Loucy (cell line): Measurements from ENCODE around the gene ATP8A1.

Source experiments
- H2AFZ ChIP-seq: fragments of 200-600 bp; sonication (generic); 2 replicates; pipeline ENCODE4 v1.6.0; 2016; ENCODE audit warnings: antibody characterized with exemption, mild to moderate bottlenecking, low read length, moderate library complexity
- H3F3A ChIP-seq: fragments of 200-600 bp; 2 replicates; pipeline ENCODE4 v1.6.0; 2016; ENCODE audit warnings: antibody characterized with exemption, low read depth, mild to moderate bottlenecking
- H3K27me3 ChIP-seq: fragments of 200-600 bp; sonication (generic); 2 replicates; pipeline ENCODE4 v1.6.1; 2014; ENCODE audit warnings: low read length, mild to moderate bottlenecking; ENCODE audit not compliant: insufficient read depth, poor library complexity, severe bottlenecking
- H3K36me3 ChIP-seq: fragments of 200-600 bp; sonication (generic); 2 replicates; pipeline ENCODE4 v1.6.1; 2016; ENCODE audit warnings: low read length; ENCODE audit not compliant: insufficient read depth
- H3K4me1 ChIP-seq: fragments of 200-600 bp; sonication (generic); 2 replicates; pipeline ENCODE4 v1.5.1; 2014; ENCODE audit warnings: low read length, mild to moderate bottlenecking; ENCODE audit not compliant: insufficient read depth, poor library complexity, severe bottlenecking
- H3K4me2 ChIP-seq: fragments of 200-600 bp; sonication (generic); 2 replicates; pipeline ENCODE4 v1.6.0; 2014; ENCODE audit warnings: antibody characterized with exemption, low read length, low read depth, mild to moderate bottlenecking; ENCODE audit not compliant: poor library complexity, severe bottlenecking
- H3K4me3 ChIP-seq: fragments of 200-600 bp; sonication (generic); 2 replicates; pipeline ENCODE4 v1.5.1; 2014; ENCODE audit warnings: low read length, mild to moderate bottlenecking, mixed read lengths; ENCODE audit not compliant: poor library complexity, severe bottlenecking
- H3K79me2 ChIP-seq: fragments of 200-600 bp; sonication (generic); 2 replicates; pipeline ENCODE4 v1.6.1; 2014; ENCODE audit warnings: low read length; ENCODE audit not compliant: insufficient read depth
- H3K9ac ChIP-seq: fragments of 200-600 bp; sonication (generic); 2 replicates; pipeline ENCODE4 v1.6.0; 2014; ENCODE audit warnings: mild to moderate bottlenecking, low read depth, low read length, moderate library complexity; ENCODE audit not compliant: poor library complexity, severe bottlenecking
- H3K9me2 ChIP-seq: fragments of 200-600 bp; sonication (generic); replicated peaks from 2 replicates; pipeline ENCODE4 v1.6.1; 2016; ENCODE audit warnings: low read depth, low read length, mixed read lengths
- H3K9me3 ChIP-seq: fragments of 200-600 bp; sonication (generic); 2 replicates; pipeline ENCODE4 v1.6.1; 2014; ENCODE audit warnings: mild to moderate bottlenecking, antibody characterized with exemption, low read length, low read depth; ENCODE audit not compliant: insufficient read depth
- H4K20me1 ChIP-seq: fragments of 200-600 bp; sonication (generic); 2 replicates; pipeline ENCODE4 v1.6.0; 2014; ENCODE audit warnings: antibody characterized with exemption, low read length, mild to moderate bottlenecking; ENCODE audit not compliant: insufficient read depth, poor library complexity, severe bottlenecking
- CTCF ChIP-seq: fragments of 200-600 bp; sonication (generic); conservative IDR thresholded peaks from 2 replicates; pipeline ENCODE4 v1.5.1; 2014; ENCODE audit warnings: mild to moderate bottlenecking, antibody characterized with exemption, low read length
- EZH2phosphoT487 ChIP-seq: fragments of 200-600 bp; IDR thresholded peaks from 2 replicates; pipeline ENCODE4 v1.6.1; 2018; ENCODE audit warnings: antibody characterized with exemption, mild to moderate bottlenecking, moderate library complexity, borderline replicate concordance

ATP8A1 gene

DNA sequence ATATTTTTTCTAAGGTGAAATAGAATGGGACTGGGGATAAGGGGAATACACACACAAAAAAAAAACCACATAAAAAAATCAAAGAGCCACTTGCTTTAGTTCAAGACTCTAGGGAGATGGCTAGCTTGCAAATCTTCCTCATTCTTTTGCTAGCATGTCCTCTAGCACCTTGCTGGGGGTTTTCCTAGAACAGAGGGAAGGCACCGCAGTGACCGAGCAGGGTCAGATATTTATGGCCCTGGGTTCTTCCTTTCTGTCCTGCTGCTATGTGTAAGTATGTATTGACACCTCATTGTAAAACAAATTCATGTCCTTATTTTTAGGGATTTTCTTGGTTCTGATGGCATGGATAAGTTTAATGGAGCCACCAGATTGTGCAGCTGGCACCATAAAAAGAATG lies 178.4 kb downstream of the ATP8A1 start:
- TF ChIP-seq EZH2phosphoT487 (no peak), CTCF (no peak)
- Histone ChIP-seq H3K4me2 (no peak overlapping the region), H3F3A (no peaks in the 10 kb centered on the region), H3K79me2 (no peaks in the 10 kb centered on the region), H3K9ac (no peak overlapping the region), H3K4me3 (no peak overlapping the region), H2AFZ (no peak overlapping the region), H4K20me1 (no peaks in the 10 kb centered on the region), H3K27me3 (no peaks in the 10 kb centered on the region), H3K9me2 (no peaks in the 10 kb centered on the region), H3K9me3 (no peaks in the 10 kb centered on the region), H3K36me3 (no peaks in the 10 kb centered on the region), H3K4me1 (no peaks in the 10 kb centered on the region)

- no peaks in the 10 kb centered on the region for H4K20me1 ChIP-seq
- H3K9me2 ChIP-seq, result no peaks in the 10 kb centered on the region
- H3K9me3 ChIP-seq, result no peaks in the 10 kb centered on the region
- H3K4me3 ChIP-seq, result no peak overlapping the region
- no peaks in the 10 kb centered on the region for H3K27me3 ChIP-seq
- no peaks in the 10 kb centered on the region for H3K4me1 ChIP-seq
- no peaks in the 10 kb centered on the region for H3K36me3 ChIP-seq
- H3F3A ChIP-seq, result no peaks in the 10 kb centered on the region
- no peak for TF ChIP-seq EZH2phosphoT487
- no peak for TF ChIP-seq CTCF
- H3K9ac ChIP-seq, result no peak overlapping the region
- H2AFZ ChIP-seq, result no peak overlapping the region
- no peaks in the 10 kb centered on the region for H3K79me2 ChIP-seq
- no peak overlapping the region for H3K4me2 ChIP-seq
Observed at GRCh38 chr4:42474406-42474805, 182.5 kb downstream of the ATP8A1 start.

- Histone ChIP-seq H4K20me1 (no peaks in the 10 kb centered on the region), H3F3A (no peaks in the 10 kb centered on the region), H3K9me3 (no peaks in the 10 kb centered on the region), H3K9me2 (no peaks in the 10 kb centered on the region), H3K4me2 (no peak overlapping the region), H3K79me2 (no peaks in the 10 kb centered on the region), H3K27me3 (no peaks in the 10 kb centered on the region), H3K36me3 (no peaks in the 10 kb centered on the region), H3K9ac (no peak overlapping the region), H3K4me1 (no peaks in the 10 kb centered on the region), H2AFZ (no peak overlapping the region), H3K4me3 (no peak overlapping the region)
- no peak for TF ChIP-seq CTCF
- TF ChIP-seq EZH2phosphoT487, result no peak
Observed at GRCh38 chr4:42473071-42473684, 183.7 kb downstream of the ATP8A1 start.
